Upper lobe of right lung (tissue), 1 donor: Measurements from ENCODE around the gene MFSD1. TPM values are rescaled to one million over a fixed set of nuclear protein-coding genes. Genes with fewer than 3 reads are reported as not detected.

ENCODE experiments used
- ATAC-seq: fragments of 200-7000 bp; cut with Tn5 transposase; one replicate; pipeline ENCODE4 v1.9.1; 2020; ENCODE audit warnings: mild to moderate bottlenecking, moderate library complexity
- DNase-seq: peaks from one replicate; pipeline ENCODE4 v3.0.0-alpha.2; 2020
- H3K27ac ChIP-seq: fragments of 200-600 bp; one replicate; pipeline ENCODE4 v1.8.0; 2022
- H3K27me3 ChIP-seq: fragments of 200-600 bp; one replicate; pipeline ENCODE4 v1.8.0; 2022; ENCODE audit warnings: mild to moderate bottlenecking
- H3K36me3 ChIP-seq: fragments of 200-600 bp; one replicate; pipeline ENCODE4 v1.8.0; 2022
- H3K4me1 ChIP-seq: fragments of 200-600 bp; one replicate; pipeline ENCODE4 v1.8.0; 2022
- H3K4me3 ChIP-seq: fragments of 200-600 bp; one replicate; pipeline ENCODE4 v1.8.0; 2022; ENCODE audit warnings: mild to moderate bottlenecking
- H3K9me3 ChIP-seq: fragments of 200-600 bp; one replicate; pipeline ENCODE4 v1.8.0; 2022
- CTCF ChIP-seq: fragments of 200-600 bp; IDR thresholded peaks from one replicate; pipeline ENCODE4 v1.8.0; 2022; ENCODE audit warnings: antibody characterized with exemption
- intact Hi-C: fragments of 100-400 bp; cut with DNase I; formaldehyde crosslinking; loops from one replicate; pipeline ENCODE4 v1.11.0; 2022
- total RNA-seq: library from RNA; stranded (reverse); fragmentation: NEBNext Ultra II Directional; extraction: Animal tissue kit (Norgen Biotek cat#: 25700); gene quantifications from one replicate; pipeline ENCODE4 v1.2.1, GENCODE V29; 2021
- donor health status: DM: no; HTN: yes; CAD: no; lungs with severe emphysema.

The MFSD1 gene
- total RNA-seq, 1 donor from 2014 or later = 84.5 TPM

DNA sequence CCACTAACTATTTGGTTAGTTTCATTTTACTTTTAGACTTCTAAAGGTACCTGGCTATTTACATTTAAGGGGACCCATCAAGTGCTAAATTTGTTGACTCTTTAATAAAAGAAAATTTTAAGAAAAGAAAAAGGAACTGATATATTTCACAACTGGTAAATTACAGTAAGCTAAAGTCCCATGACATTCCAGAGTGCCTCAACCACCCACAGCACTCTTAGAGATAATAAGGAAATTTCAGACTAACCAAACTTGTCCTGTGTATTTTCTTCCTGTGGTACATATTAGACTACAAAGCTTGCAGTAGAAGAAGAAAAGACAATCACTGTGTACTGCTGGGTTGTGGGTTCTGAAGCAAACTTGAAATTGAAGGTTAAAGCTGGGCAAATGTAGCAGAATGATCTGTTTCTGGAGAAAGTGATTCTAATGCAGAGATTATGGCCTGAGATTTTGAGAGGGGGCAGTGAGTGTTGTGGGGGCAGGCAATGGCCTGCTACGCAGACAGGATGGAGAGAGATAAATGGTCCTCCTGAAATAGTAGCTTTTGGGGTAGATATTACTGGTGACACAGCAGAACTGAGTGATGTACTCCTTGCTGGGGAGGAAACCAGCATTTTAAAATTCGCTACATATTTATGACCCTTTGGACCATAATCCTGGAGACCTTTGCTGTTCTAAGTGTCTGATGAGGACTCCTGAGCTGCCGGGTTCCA, 24.5 kb upstream of the MFSD1 start:
- H3K9me3 ChIP-seq = no peaks in the 10 kb centered on the region
- H3K27ac ChIP-seq = peak overlapping the region; percentile 44
- intact Hi-C loops = no loop called here
- peaks cover 42% of the 10 kb centered on the region for H3K4me1 ChIP-seq
- H3K36me3 ChIP-seq = no peaks in the 10 kb centered on the region
- ATAC-seq (peak; percentile 67), DNase-seq (no peak)
- H3K4me3 ChIP-seq = no peak overlapping the region
- no peaks in the 10 kb centered on the region for H3K27me3 ChIP-seq
- TF ChIP-seq CTCF = no peak

- TF ChIP-seq CTCF = no peak
- ATAC-seq = no peak
- no peaks in the 10 kb centered on the region for H3K9me3 ChIP-seq
- H3K36me3 ChIP-seq = no peaks in the 10 kb centered on the region
- DNase-seq = no peak
- H3K27me3 ChIP-seq = no peaks in the 10 kb centered on the region
- intact Hi-C loops = no loop called here
- H3K27ac ChIP-seq = no peak overlapping the region
- peaks cover 15% of the 10 kb centered on the region for H3K4me1 ChIP-seq
- no peak overlapping the region for H3K4me3 ChIP-seq
Measured at GRCh38 chr3:158780766-158781165, 21.1 kb upstream of the MFSD1 start.

DNA sequence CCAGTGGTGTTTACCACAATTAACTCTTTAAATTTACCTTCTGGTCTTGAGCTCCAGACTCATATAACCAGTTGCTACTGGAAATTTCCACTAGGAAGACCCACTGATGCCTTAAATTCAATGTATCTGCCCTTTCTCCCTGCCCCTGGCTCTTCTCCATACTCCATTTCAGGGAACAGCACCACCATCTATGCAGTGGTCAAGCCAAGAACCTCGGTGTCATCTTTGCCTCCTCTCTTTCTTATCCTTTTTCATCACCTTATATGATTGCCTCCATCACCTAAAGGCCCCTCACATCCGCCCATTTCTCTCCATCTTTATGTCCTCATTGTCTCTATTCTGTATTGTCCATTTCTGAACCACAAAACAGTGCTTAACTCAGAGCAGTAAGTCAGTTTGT, 20.7 kb upstream of the MFSD1 start:
- no peak for TF ChIP-seq CTCF
- Histone ChIP-seq H3K4me3 (no peak overlapping the region), H3K27me3 (no peaks in the 10 kb centered on the region), H3K9me3 (no peaks in the 10 kb centered on the region), H3K4me1 (peaks cover 12% of the 10 kb centered on the region), H3K36me3 (no peaks in the 10 kb centered on the region), H3K27ac (no peak overlapping the region)
- intact Hi-C loops = no loop called here
- DNase-seq (no peak), ATAC-seq (no peak)

DNA sequence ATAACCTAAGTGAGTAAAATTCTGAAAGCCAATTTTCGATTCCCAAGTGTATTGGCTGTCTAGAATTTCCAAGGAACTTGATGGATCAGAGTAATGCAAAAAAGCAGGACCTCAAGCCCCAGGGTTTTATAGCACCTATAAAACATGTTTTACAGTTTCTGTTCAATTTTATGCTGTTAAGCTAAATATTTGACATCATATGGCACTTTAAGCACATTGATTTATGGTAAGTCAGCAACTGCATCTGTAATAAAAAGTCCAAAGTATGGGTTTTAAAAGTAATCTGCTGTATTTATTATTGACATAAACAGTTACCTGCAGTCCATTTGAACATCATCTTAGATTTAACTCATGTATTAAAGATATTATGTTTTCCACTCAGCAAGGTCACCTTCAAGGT, 20.0 kb upstream of the MFSD1 start:
- H3K27ac ChIP-seq = no peak overlapping the region
- peaks cover 8% of the 10 kb centered on the region for H3K4me1 ChIP-seq
- no peak for ATAC-seq
- intact Hi-C loops = no loop called here
- TF ChIP-seq CTCF = no peak
- H3K4me3 ChIP-seq = no peak overlapping the region
- H3K27me3 ChIP-seq = no peaks in the 10 kb centered on the region
- H3K9me3 ChIP-seq = no peaks in the 10 kb centered on the region
- H3K36me3 ChIP-seq = no peaks in the 10 kb centered on the region
- no peak for DNase-seq

- ATAC-seq (no peak), DNase-seq (no peak)
- Histone ChIP-seq H3K27ac (no peak overlapping the region), H3K36me3 (no peaks in the 10 kb centered on the region), H3K4me3 (no peak overlapping the region), H3K9me3 (no peaks in the 10 kb centered on the region), H3K4me1 (peaks cover 5% of the 10 kb centered on the region), H3K27me3 (no peaks in the 10 kb centered on the region)
- TF ChIP-seq CTCF = no peak
- intact Hi-C loops = no loop called here
Measured at GRCh38 chr3:158782283-158782989, 19.4 kb upstream of the MFSD1 start.
